DND-41 (cell line): ENCODE results near the gene NARS2.

Experiments
- ATAC-seq: fragments of 200-7000 bp; cut with Tn5 transposase; 3 replicates; pipeline ENCODE4 v1.9.1; 2021; ENCODE audit warnings: low read depth; ENCODE audit not compliant: insufficient read depth
- DNase-seq: peaks from one replicate; pipeline ENCODE4 v3.0.0-alpha.2; 2020
- H2AFZ ChIP-seq: 2 replicates; pipeline ENCODE4 v1.6.0; 2012; ENCODE audit warnings: low read depth, low read length
- H3K27ac ChIP-seq: 2 replicates; pipeline ENCODE4 v1.5.1; 2012; ENCODE audit warnings: low read length, inconsistent platforms
- H3K27me3 ChIP-seq: fragments of 200-600 bp; sonication (generic); 2 replicates; pipeline ENCODE4 v1.6.0; 2012; ENCODE audit warnings: low read length, mild to moderate bottlenecking, inconsistent platforms; ENCODE audit not compliant: insufficient read depth, poor library complexity
- H3K36me3 ChIP-seq: 2 replicates; pipeline ENCODE4 v1.5.1; 2012; ENCODE audit warnings: low read length, inconsistent platforms; ENCODE audit not compliant: insufficient read depth
- H3K4me1 ChIP-seq: 2 replicates; pipeline ENCODE4 v1.5.1; 2012; ENCODE audit warnings: mild to moderate bottlenecking, low read length; ENCODE audit not compliant: insufficient read depth
- H3K4me2 ChIP-seq: 2 replicates; pipeline ENCODE4 v1.6.0; 2012; ENCODE audit warnings: mild to moderate bottlenecking, moderate library complexity, low read length, inconsistent platforms; ENCODE audit not compliant: insufficient read depth
- H3K4me3 ChIP-seq, 2 experiments: fragments of 200-600 bp in 1 of 2; shearing (Covaris generic) in 1 of 2; 2 replicates each; pipeline ENCODE4 v1.5.1; 2012 to 2016; ENCODE audit warnings: inconsistent platforms in 2 of 2, low read length in 2 of 2, mild to moderate bottlenecking in 2 of 2, low read depth in 1 of 2, moderate library complexity in 1 of 2
- H3K79me2 ChIP-seq: 2 replicates; pipeline ENCODE4 v1.6.0; 2012; ENCODE audit warnings: low read length, inconsistent platforms; ENCODE audit not compliant: insufficient read depth
- H3K9ac ChIP-seq: 2 replicates; pipeline ENCODE4 v1.6.0; 2012; ENCODE audit warnings: low read depth, mild to moderate bottlenecking, inconsistent platforms, low read length, moderate library complexity
- H3K9me3 ChIP-seq: 2 replicates; pipeline ENCODE4 v1.5.1; 2012; ENCODE audit warnings: low read length, moderate library complexity, mild to moderate bottlenecking, inconsistent platforms; ENCODE audit not compliant: insufficient read depth, severe bottlenecking
- H4K20me1 ChIP-seq: 2 replicates; pipeline ENCODE4 v1.6.0; 2012; ENCODE audit warnings: low read length; ENCODE audit not compliant: insufficient read depth
- CTCF ChIP-seq: IDR thresholded peaks from 2 replicates; pipeline ENCODE4 v1.5.1; 2012; ENCODE audit warnings: borderline replicate concordance, low read length, moderate library complexity, mild to moderate bottlenecking; ENCODE audit not compliant: poor library complexity, severe bottlenecking; ENCODE audit errors: extremely low read depth
- EZH2 ChIP-seq: IDR thresholded peaks from 3 replicates; pipeline ENCODE4 v1.6.1; 2012; ENCODE audit warnings: borderline replicate concordance, low read depth, mild to moderate bottlenecking, moderate library complexity, low read length, inconsistent platforms; ENCODE audit not compliant: severe bottlenecking

The NARS2 gene

GRCh38 chr11:78446210-78446609 lies 128.5 kb downstream of the NARS2 start:
- H3K4me1 ChIP-seq, result no peaks in the 10 kb centered on the region
- no peak overlapping the region for H3K4me3 ChIP-seq
- no peak for TF ChIP-seq EZH2
- TF ChIP-seq CTCF, result no peak
- H3K27ac ChIP-seq, result no peak overlapping the region
- no peak overlapping the region for H3K4me2 ChIP-seq
- H4K20me1 ChIP-seq, result no peaks in the 10 kb centered on the region
- H3K79me2 ChIP-seq, result no peaks in the 10 kb centered on the region
- no peak for DNase-seq
- H2AFZ ChIP-seq, result no peak overlapping the region
- H3K27me3 ChIP-seq, result no peaks in the 10 kb centered on the region
- no peaks in the 10 kb centered on the region for H3K9me3 ChIP-seq
- H3K36me3 ChIP-seq, result peaks cover 24% of the 10 kb centered on the region
- no peak for ATAC-seq
- no peak overlapping the region for H3K9ac ChIP-seq

GRCh38 chr11:78444726-78445125 lies 129.9 kb downstream of the NARS2 start:
- Histone ChIP-seq H3K4me1 (no peaks in the 10 kb centered on the region), H3K9me3 (no peaks in the 10 kb centered on the region), H3K79me2 (no peaks in the 10 kb centered on the region), H3K36me3 (peaks cover 26% of the 10 kb centered on the region), H3K27ac (no peak overlapping the region), H2AFZ (no peak overlapping the region), H3K4me3 (no peak overlapping the region), H3K27me3 (no peaks in the 10 kb centered on the region), H3K4me2 (no peak overlapping the region), H4K20me1 (no peaks in the 10 kb centered on the region), H3K9ac (no peak overlapping the region)
- DNase-seq, result no peak
- ATAC-seq, result no peak
- TF ChIP-seq CTCF (no peak), EZH2 (no peak)

GRCh38 chr11:78441956-78442355 lies 132.7 kb downstream of the NARS2 start:
- H3K27me3 ChIP-seq, result no peaks in the 10 kb centered on the region
- no peak for DNase-seq
- ATAC-seq, result no peak
- H3K27ac ChIP-seq, result no peak overlapping the region
- no peaks in the 10 kb centered on the region for H3K79me2 ChIP-seq
- H3K9me3 ChIP-seq, result no peaks in the 10 kb centered on the region
- no peak overlapping the region for H3K9ac ChIP-seq
- H3K4me1 ChIP-seq, result no peaks in the 10 kb centered on the region
- no peaks in the 10 kb centered on the region for H4K20me1 ChIP-seq
- TF ChIP-seq CTCF (no peak), EZH2 (no peak)
- no peak overlapping the region for H3K4me2 ChIP-seq
- no peak overlapping the region for H3K4me3 ChIP-seq
- no peak overlapping the region for H2AFZ ChIP-seq
- H3K36me3 ChIP-seq, result peaks cover 26% of the 10 kb centered on the region
